ENCODE results near the gene DCLK2. TPM values are rescaled to one million over a fixed set of nuclear protein-coding genes. Genes with fewer than 3 reads are reported as not detected.
"Not testable (repeated sequence)": the region's sequence is repeated elsewhere in the genome, so short reads cannot be mapped to it uniquely, and the experiment has no call there.

DCLK2 gene
- total and polyA plus RNA-seq, 2 of the 4 experiments (the other 2 are of a cell fraction) = 11.3 to 15.5 TPM

- H3K4me3 ChIP-seq (ENCODE audit: insufficient read depth, low read depth, low read length); H4K20me1 ChIP-seq (ENCODE audit: insufficient read depth, low read length); H3K4me1 ChIP-seq (ENCODE audit: control insufficient read depth, insufficient read depth, low read length); H3K4me2 ChIP-seq (ENCODE audit: low read depth, low read length); H2BK15ac ChIP-seq (ENCODE audit: low read depth, low read length); H3K9me1 ChIP-seq (ENCODE audit: insufficient read depth, low read length); ATAC-seq (ENCODE audit: low read depth); H3K36me3 ChIP-seq (ENCODE audit: control insufficient read depth, insufficient read depth, low read length); H3K14ac ChIP-seq (replicated peaks; ENCODE audit: low read depth, low read length); dilution Hi-C loops (cut with HindIII; ENCODE audit: low sequenced_read_pairs, unreplicated experiment); H3K18ac ChIP-seq (ENCODE audit: low read depth, low read length); intact Hi-C loops (cut with micrococcal nuclease); H4K91ac ChIP-seq (ENCODE audit: insufficient read depth, low read depth, low read length); H2AFZ ChIP-seq (replicated peaks; ENCODE audit: low read length, poor library complexity); BruUV-seq (replicated peaks); H3K23ac ChIP-seq (ENCODE audit: low read depth, low read length); H2BK5ac ChIP-seq (ENCODE audit: low read depth, low read length, poor library complexity, severe bottlenecking); H3K4ac ChIP-seq (ENCODE audit: low read depth, low read length); H2BK120ac ChIP-seq (ENCODE audit: low read depth, low read length); H3K27ac ChIP-seq (ENCODE audit: insufficient read depth, low read length); DNase-seq; H3K9me3 ChIP-seq (ENCODE audit: control insufficient read depth, insufficient read depth, low read length); H3K9ac ChIP-seq (ENCODE audit: low read depth, low read length); H3K27me3 ChIP-seq (ENCODE audit: control insufficient read depth, insufficient read depth, low read length); H3K56ac ChIP-seq (ENCODE audit: extremely low read depth, insufficient read depth, low read length); POLR2A ChIA-PET (ENCODE audit: unreplicated experiment); H2AK9ac ChIP-seq (replicated peaks; ENCODE audit: low read depth, low read length, poor library complexity); H2AK5ac ChIP-seq (ENCODE audit: low read depth, low read length); CTCF ChIA-PET; H2BK20ac ChIP-seq (ENCODE audit: low read depth, low read length); in situ Hi-C loops (cut with MboI; ENCODE audit: low sequenced_read_pairs); H4K5ac ChIP-seq (ENCODE audit: low read depth, low read length): not testable (repeated sequence)
- no CpG with 5 or more reads among the region's 2 CpGs for WGBS, 2 experiments (ENCODE audit: extremely low coverage in 2 of 2, insufficient read length in 1 of 2)
- Histone ChIP-seq H3K79me1 (ENCODE audit: low read depth in 1 of 2, low read length in 2 of 2) (peaks cover 41 to 61% of the 10 kb centered on the region in 2 experiments), H4K8ac (ENCODE audit: low read depth in 2 of 2, low read length in 2 of 2) (0 out of 4 replicates have a peak overlapping the region, but pooled peaks of 1 of the 2 experiments have one; percentile 34)
These were observed 83.8 kb downstream of the DCLK2 start for GRCh38 chr4:150162020-150162419.

Measured in IMR-90 (cell line).